Measurements from ENCODE around the gene SLC4A5.

The SLC4A5 gene

DNA sequence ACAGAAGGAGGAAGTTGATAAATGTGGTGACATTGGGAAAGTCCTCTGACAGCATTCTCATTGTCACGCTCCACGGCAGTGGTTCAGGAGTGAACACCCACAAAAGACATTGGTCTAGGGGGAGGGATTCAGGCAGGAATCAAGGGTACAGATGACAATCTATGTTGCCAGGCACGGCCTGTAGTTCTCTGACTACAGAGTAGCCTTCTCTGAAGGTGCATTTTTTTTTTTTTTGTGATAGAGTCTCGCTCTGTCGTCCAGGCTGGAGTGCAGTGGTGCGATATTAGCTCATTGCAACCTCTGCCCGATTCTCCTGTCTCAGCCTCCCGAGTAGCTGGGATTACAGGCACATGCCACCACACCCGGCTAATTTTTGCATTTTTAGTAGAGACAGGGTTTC lies 157.2 kb downstream of the SLC4A5 start:
- no peak overlapping the region for H3K9ac ChIP-seq (ENCODE audit: low read length in 2 of 2)
- no peaks in the 10 kb centered on the region for H3K9me3 ChIP-seq (ENCODE audit: control insufficient read depth in 2 of 2, low read length in 2 of 2)
- H3K27ac ChIP-seq (ENCODE audit: low read length): no peak overlapping the region
- H3K27me3 ChIP-seq (ENCODE audit: control insufficient read depth in 1 of 2, insufficient read depth in 2 of 2, low read length in 2 of 2): no peaks in the 10 kb centered on the region
- no peak overlapping the region for H3K4me3 ChIP-seq (ENCODE audit: low read length in 2 of 2)
- H3K36me3 ChIP-seq (ENCODE audit: control insufficient read depth in 2 of 2, insufficient read depth in 2 of 2, low read length in 2 of 2): no peaks in the 10 kb centered on the region
- no peaks in the 10 kb centered on the region for H3K4me1 ChIP-seq (ENCODE audit: control insufficient read depth, insufficient read depth, low read length)

DNA sequence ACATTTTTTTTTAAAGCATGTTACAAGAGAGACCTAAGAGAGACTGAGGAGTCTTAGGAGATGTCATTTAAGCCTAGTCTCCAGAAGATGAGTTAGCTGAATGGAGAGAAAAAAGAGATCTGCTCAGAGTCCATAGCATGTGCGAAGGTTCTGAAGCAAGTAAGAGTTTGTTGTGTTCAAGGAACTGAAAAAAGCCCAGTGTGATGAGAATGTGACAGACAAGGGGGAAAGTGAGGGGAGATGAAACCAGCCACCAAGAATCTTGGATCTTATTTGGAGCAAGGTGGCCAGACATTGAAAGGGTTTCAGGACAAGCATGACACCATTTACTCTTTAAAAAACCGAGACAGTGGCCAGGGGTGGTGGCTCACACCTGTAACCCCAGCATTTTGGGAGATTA lies 159.3 kb downstream of the SLC4A5 start:
- no peak overlapping the region for H3K9ac ChIP-seq (ENCODE audit: low read length in 2 of 2)
- no peak overlapping the region for H3K4me3 ChIP-seq (ENCODE audit: low read length in 2 of 2)
- H3K27me3 ChIP-seq (ENCODE audit: control insufficient read depth in 1 of 2, insufficient read depth in 2 of 2, low read length in 2 of 2): no peaks in the 10 kb centered on the region
- H3K9me3 ChIP-seq (ENCODE audit: control insufficient read depth in 2 of 2, low read length in 2 of 2): no peaks in the 10 kb centered on the region
- peaks cover 4% of the 10 kb centered on the region for H3K4me1 ChIP-seq (ENCODE audit: control insufficient read depth, insufficient read depth, low read length)
- no peak overlapping the region for H3K27ac ChIP-seq (ENCODE audit: low read length)
- H3K36me3 ChIP-seq (ENCODE audit: control insufficient read depth in 2 of 2, insufficient read depth in 2 of 2, low read length in 2 of 2): no peaks in the 10 kb centered on the region

DNA sequence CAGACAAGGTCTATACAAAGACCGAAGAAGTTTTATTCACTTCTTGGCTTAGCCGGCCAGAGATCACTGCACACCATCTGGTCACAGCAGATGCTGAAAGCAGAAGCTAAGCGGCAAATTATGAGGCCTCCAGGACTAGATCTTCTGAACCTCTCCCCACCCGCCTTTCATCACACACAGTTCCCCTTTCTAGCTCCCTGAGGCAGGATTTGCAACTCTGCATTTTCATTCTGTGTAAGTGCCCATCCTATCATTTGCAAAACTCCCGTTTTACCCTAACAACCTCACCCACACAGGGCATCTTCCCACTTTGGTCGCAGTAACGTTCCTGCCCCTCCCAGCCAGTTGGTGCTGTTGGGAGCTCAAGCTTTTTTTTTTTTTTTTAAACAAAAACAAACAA lies 161.5 kb downstream of the SLC4A5 start:
- no peaks in the 10 kb centered on the region for H3K27me3 ChIP-seq (ENCODE audit: control insufficient read depth in 1 of 2, insufficient read depth in 2 of 2, low read length in 2 of 2)
- H3K9me3 ChIP-seq (ENCODE audit: control insufficient read depth in 2 of 2, low read length in 2 of 2): no peaks in the 10 kb centered on the region
- H3K36me3 ChIP-seq (ENCODE audit: control insufficient read depth in 2 of 2, insufficient read depth in 2 of 2, low read length in 2 of 2): no peaks in the 10 kb centered on the region
- H3K4me1 ChIP-seq (ENCODE audit: control insufficient read depth, insufficient read depth, low read length): peaks cover 11% of the 10 kb centered on the region
- H3K9ac ChIP-seq (ENCODE audit: low read length in 2 of 2): no peak overlapping the region
- H3K27ac ChIP-seq (ENCODE audit: low read length): no peak overlapping the region
- H3K4me3 ChIP-seq (ENCODE audit: low read length in 2 of 2): no peak overlapping the region

DNA sequence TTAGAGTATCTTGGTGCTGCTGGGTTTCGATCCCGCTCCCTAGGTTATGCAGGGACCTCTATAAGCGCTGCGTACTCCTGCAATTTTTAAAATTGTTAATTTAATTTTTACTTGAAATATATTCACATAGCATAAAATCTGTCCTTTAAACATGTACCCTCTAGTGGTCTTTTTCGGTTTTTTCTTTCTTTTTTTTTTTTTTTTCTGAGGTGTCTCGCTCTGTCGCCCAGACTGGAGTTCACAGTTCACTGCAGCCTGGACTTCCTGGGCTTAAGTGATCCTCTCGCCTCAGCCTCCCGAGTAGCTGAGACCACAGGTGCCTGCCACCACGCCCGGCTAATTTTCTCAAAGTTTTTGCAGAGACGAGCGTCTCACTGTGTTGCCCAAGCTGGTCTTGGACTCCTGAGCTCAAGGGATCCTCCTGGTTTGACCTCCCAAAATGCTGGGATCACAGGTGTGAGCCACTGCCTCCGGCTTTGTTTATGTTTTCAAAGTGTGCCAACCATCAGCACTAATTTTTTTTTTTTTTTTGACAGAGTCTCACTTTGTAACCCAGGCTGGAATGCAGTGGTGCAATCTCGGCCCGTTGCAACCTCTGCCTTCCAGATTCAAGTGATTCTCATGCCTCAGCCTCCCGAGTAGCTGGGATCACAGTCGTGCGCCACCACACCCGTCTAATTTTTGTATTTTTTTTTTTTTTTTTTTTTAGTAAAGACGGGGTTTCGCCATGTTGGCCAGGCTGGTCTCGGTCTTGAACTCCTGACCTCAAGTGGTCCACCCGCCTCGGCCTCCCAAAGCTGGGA lies 164.0 kb downstream of the SLC4A5 start:
- no peaks in the 10 kb centered on the region for H3K27me3 ChIP-seq (ENCODE audit: control insufficient read depth in 1 of 2, insufficient read depth in 2 of 2, low read length in 2 of 2)
- peaks cover 13% of the 10 kb centered on the region for H3K4me1 ChIP-seq (ENCODE audit: control insufficient read depth, insufficient read depth, low read length)
- no peaks in the 10 kb centered on the region for H3K36me3 ChIP-seq (ENCODE audit: control insufficient read depth in 2 of 2, insufficient read depth in 2 of 2, low read length in 2 of 2)
- H3K27ac ChIP-seq (ENCODE audit: low read length): no peak overlapping the region
- H3K9ac ChIP-seq (ENCODE audit: low read length in 2 of 2): peak overlapping the region in 1 of 2 donors; percentile 29
- no peaks in the 10 kb centered on the region for H3K9me3 ChIP-seq (ENCODE audit: control insufficient read depth in 2 of 2, low read length in 2 of 2)
- peak overlapping the region; percentile 70 to 88 for H3K4me3 ChIP-seq (ENCODE audit: low read length in 2 of 2)

DNA sequence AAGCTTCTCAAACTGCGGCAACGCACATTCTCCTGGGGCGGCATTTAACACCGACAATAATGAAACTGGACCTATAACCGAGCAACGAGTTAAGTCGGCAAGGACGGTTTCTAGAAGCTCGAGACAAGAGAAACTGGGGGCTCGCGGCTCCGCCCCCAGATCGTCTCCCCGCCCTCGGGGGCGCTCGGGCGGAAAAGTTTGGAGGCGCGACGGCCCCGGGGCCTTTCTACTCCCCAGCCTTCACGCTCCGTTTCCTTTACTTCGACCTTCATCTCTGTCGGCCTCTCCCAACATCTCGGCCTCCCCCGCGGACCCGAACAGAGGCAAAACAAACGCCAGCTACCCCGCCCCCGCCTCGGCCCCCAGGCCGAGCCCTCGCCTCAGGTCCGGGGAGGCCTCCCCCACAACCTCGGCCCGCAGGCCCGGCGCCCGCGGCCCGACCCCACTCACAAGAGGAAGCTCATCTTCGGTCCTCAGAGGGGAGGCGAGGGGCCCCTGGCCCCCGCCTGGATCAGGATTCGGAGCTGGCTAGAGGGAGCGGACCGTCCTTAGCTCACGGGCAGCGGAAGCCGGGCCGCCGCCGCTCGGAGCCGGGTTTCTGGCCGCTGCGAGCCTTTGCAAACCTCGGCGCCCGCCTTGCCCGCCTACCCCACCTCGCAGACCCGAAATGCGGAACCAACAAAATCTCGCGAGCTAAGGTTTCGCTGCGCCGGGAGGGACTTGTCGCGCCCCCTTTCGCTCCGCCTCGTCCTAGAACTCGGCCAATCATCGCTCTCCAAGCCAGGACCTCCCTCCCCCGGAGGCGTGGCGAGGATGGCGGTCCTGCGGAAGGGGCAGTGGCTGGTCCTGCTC lies 164.8 kb downstream of the SLC4A5 start, which contains the start of gene MOB1A:
Gene MOB1A, minus strand, starts transcription at position 669 of the 852 bp plus-strand sequence. Its CDS starts 205 bp downstream, at position 464.
- no peaks in the 10 kb centered on the region for H3K27me3 ChIP-seq (ENCODE audit: control insufficient read depth in 1 of 2, insufficient read depth in 2 of 2, low read length in 2 of 2)

DNA sequence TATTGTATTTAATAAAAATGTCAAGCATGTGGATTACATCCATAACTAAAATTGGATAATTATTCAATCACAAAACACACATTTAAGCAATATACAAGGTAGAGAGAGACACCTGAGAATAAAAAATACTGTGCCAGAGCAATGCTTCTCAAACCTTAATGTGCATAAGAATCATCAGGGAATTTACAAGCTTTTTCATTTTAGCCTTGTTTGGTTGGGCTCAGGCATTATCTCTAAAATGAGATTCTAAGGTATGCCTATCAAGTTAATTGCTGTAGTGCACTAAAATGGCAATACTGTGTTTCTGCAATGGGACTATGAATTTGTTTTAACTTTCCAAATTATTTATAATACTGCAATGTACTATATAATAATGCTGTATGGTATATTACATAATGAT lies 165.5 kb downstream of the SLC4A5 start:
- H3K9ac ChIP-seq (ENCODE audit: low read length in 2 of 2): peak overlapping the region; percentile 89 to 94
- H3K9me3 ChIP-seq (ENCODE audit: control insufficient read depth in 2 of 2, low read length in 2 of 2): no peaks in the 10 kb centered on the region
- H3K27me3 ChIP-seq (ENCODE audit: control insufficient read depth in 1 of 2, insufficient read depth in 2 of 2, low read length in 2 of 2): no peaks in the 10 kb centered on the region
- H3K4me1 ChIP-seq (ENCODE audit: control insufficient read depth, insufficient read depth, low read length): peaks cover 13% of the 10 kb centered on the region
- no peaks in the 10 kb centered on the region for H3K36me3 ChIP-seq (ENCODE audit: control insufficient read depth in 2 of 2, insufficient read depth in 2 of 2, low read length in 2 of 2)
- H3K4me3 ChIP-seq (ENCODE audit: low read length in 2 of 2): peak overlapping the region; percentile 70 to 88
- peak overlapping the region; percentile 88 for H3K27ac ChIP-seq (ENCODE audit: low read length)

More for the DNA sequence above, 164.8 kb downstream of the SLC4A5 start, which contains the start of gene MOB1A:
- Histone ChIP-seq H3K4me3 (ENCODE audit: low read length in 2 of 2) (peak within 1 kb of the TSS; percentile 70 to 88), H3K4me1 (ENCODE audit: control insufficient read depth, insufficient read depth, low read length) (peaks cover 13% of the 10 kb centered on the region), H3K36me3 (ENCODE audit: control insufficient read depth in 2 of 2, insufficient read depth in 2 of 2, low read length in 2 of 2) (no peaks in the 10 kb centered on the region), H3K9me3 (ENCODE audit: control insufficient read depth in 2 of 2, low read length in 2 of 2) (no peaks in the 10 kb centered on the region), H3K9ac (ENCODE audit: low read length in 2 of 2) (peak within 1 kb of the TSS; percentile 89 to 94), H3K27ac (ENCODE audit: low read length) (peak within 1 kb of the TSS; percentile 88)

DNA sequence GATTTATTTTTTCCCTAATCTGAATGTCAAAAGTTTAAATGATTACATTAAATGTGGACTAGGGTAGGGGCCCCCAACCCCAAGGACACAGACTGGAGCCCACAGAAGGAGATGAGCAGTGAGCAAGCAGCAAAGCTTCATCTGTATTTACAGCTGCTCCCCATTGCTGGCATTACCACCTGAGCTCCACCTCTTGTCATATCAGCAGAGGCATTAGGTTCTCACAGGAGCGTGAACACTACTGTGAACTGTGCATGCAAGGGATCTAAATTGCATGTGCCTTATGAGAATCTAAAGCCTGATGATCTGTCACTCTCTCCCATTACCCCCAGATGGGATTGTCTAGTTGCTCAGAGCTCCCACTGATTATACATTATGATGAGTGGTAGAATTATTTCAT lies 168.3 kb downstream of the SLC4A5 start:
- Histone ChIP-seq H3K4me3 (ENCODE audit: low read length in 2 of 2) (no peak overlapping the region), H3K4me1 (ENCODE audit: control insufficient read depth, insufficient read depth, low read length) (peaks cover 13% of the 10 kb centered on the region), H3K9me3 (ENCODE audit: control insufficient read depth in 2 of 2, low read length in 2 of 2) (no peaks in the 10 kb centered on the region), H3K36me3 (ENCODE audit: control insufficient read depth in 2 of 2, insufficient read depth in 2 of 2, low read length in 2 of 2) (peaks cover 1 to 4% of the 10 kb centered on the region in 2 donors), H3K27me3 (ENCODE audit: control insufficient read depth in 1 of 2, insufficient read depth in 2 of 2, low read length in 2 of 2) (no peaks in the 10 kb centered on the region), H3K27ac (ENCODE audit: low read length) (no peak overlapping the region), H3K9ac (ENCODE audit: low read length in 2 of 2) (no peak overlapping the region)

DNA sequence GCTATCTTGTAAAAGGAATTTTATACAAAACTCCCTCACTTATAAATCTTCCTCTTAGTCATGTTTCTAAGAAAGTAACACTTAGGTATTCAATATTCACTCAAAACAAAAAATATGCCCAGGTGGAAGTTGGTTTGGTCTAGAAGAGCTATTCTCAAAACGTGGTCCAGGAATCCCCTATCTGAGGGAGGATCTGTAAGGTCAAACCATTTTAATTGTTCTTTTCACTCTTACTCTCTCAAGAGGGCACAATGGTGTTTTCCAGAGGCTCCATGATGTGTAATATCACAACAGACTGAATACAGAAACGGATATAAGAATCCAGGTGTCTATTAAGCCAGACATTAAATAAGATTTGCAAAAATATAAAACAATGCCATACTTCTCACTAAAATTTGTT lies 174.5 kb downstream of the SLC4A5 start:
- Histone ChIP-seq H3K27ac (ENCODE audit: low read length) (no peak overlapping the region), H3K27me3 (ENCODE audit: control insufficient read depth in 1 of 2, insufficient read depth in 2 of 2, low read length in 2 of 2) (no peaks in the 10 kb centered on the region), H3K4me1 (ENCODE audit: control insufficient read depth, insufficient read depth, low read length) (no peaks in the 10 kb centered on the region), H3K4me3 (ENCODE audit: low read length in 2 of 2) (no peak overlapping the region), H3K9ac (ENCODE audit: low read length in 2 of 2) (no peak overlapping the region), H3K9me3 (ENCODE audit: control insufficient read depth in 2 of 2, low read length in 2 of 2) (no peaks in the 10 kb centered on the region), H3K36me3 (ENCODE audit: control insufficient read depth in 2 of 2, insufficient read depth in 2 of 2, low read length in 2 of 2) (peaks cover 28 to 30% of the 10 kb centered on the region in 2 donors)
